WERI-Rb-1 (cell line): ENCODE results near the gene DAAM2.

Experiments
- DNase-seq: peaks from one replicate; pipeline ENCODE4 v3.0.0-alpha.2; 2020
- H3K27ac ChIP-seq: fragments of 250-450 bp; sonication (Bioruptor Pico); 2 replicates; pipeline ENCODE4 v1.5.1; 2020; ENCODE audit warnings: mild to moderate bottlenecking, moderate library complexity
- H3K27me3 ChIP-seq: fragments of 250-450 bp; sonication (Bioruptor Pico); 2 replicates; pipeline ENCODE4 v1.5.1; 2021; ENCODE audit warnings: mild to moderate bottlenecking, low read depth, moderate library complexity; ENCODE audit not compliant: insufficient read depth, severe bottlenecking
- H3K36me3 ChIP-seq: fragments of 250-450 bp; sonication (Bioruptor Pico); 2 replicates; pipeline ENCODE4 v1.5.1; 2020; ENCODE audit warnings: mild to moderate bottlenecking, moderate library complexity
- H3K4me3 ChIP-seq: 2 replicates; pipeline ENCODE4 v1.5.1; 2011; ENCODE audit warnings: low read depth, mild to moderate bottlenecking, control low read depth, low read length
- H3K9me3 ChIP-seq: fragments of 250-450 bp; sonication (Bioruptor Pico); 2 replicates; pipeline ENCODE4 v1.5.1; 2021; ENCODE audit warnings: mild to moderate bottlenecking, moderate library complexity; ENCODE audit not compliant: severe bottlenecking
- CTCF ChIP-seq: IDR thresholded peaks from 2 replicates; pipeline ENCODE4 v1.5.1; 2011; ENCODE audit warnings: low read depth, mild to moderate bottlenecking, control low read depth, inconsistent platforms, low read length

Gene DAAM2

GRCh38 chr6:39830444-39830843, 38.3 kb downstream of the DAAM2 start:
- peaks cover 3% of the 10 kb centered on the region for H3K9me3 ChIP-seq
- H3K27ac ChIP-seq, result no peak overlapping the region
- no peak for TF ChIP-seq CTCF
- H3K4me3 ChIP-seq, result no peak overlapping the region
- H3K27me3 ChIP-seq, result no peaks in the 10 kb centered on the region
- no peak for DNase-seq
- H3K36me3 ChIP-seq, result no peaks in the 10 kb centered on the region

DNA sequence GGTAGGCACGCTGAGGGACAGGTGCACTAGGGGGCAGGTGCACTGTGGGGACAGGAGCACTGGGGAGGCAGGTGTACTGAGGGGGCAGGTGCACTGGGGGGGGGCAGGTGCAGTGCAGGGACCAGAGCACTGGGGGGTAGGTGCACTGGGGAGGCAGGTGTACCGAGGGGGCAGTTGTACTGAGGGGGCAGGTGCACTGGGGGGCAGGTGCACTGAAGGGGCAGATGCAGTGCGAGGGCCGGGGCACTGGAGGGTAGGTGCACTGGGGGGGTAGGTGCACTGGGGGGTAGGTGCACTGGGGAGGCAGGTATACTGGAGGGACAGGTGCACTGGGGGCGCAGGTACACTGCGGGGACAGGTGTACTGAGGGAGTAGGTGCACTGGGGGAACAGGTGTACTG, 39.5 kb downstream of the DAAM2 start:
- Histone ChIP-seq H3K36me3 (no peaks in the 10 kb centered on the region), H3K27me3 (no peaks in the 10 kb centered on the region), H3K9me3 (peaks cover 3% of the 10 kb centered on the region), H3K27ac (no peak overlapping the region), H3K4me3 (no peak overlapping the region)
- no peak for DNase-seq
- no peak for TF ChIP-seq CTCF

GRCh38 chr6:39834278-39834677, 42.1 kb downstream of the DAAM2 start:
- DNase-seq, result no peak
- H3K9me3 ChIP-seq, result peaks cover 3% of the 10 kb centered on the region
- H3K4me3 ChIP-seq, result no peak overlapping the region
- H3K27ac ChIP-seq, result no peak overlapping the region
- H3K27me3 ChIP-seq, result no peaks in the 10 kb centered on the region
- no peak for TF ChIP-seq CTCF
- H3K36me3 ChIP-seq, result no peaks in the 10 kb centered on the region

DNA sequence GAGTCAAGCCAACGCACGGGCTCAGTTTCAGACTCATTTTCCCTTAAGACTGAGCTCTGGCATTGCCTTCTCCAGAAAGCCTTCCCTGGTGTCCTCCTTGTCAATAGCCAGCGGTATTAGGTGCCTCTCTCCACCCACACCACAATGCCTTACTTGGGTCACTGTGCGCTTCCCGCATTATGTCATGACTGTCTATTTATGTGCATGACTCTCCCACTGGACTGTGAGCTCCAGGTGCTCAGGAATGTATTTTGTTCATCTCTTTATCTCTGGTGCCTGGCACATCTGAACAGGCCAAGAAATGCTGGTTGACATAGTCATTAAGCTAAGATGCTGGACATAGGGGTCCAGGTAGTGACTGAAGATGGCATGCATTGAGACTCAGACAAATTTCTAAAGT, 42.7 kb downstream of the DAAM2 start:
- TF ChIP-seq CTCF, result no peak
- H3K27me3 ChIP-seq, result no peaks in the 10 kb centered on the region

DNA sequence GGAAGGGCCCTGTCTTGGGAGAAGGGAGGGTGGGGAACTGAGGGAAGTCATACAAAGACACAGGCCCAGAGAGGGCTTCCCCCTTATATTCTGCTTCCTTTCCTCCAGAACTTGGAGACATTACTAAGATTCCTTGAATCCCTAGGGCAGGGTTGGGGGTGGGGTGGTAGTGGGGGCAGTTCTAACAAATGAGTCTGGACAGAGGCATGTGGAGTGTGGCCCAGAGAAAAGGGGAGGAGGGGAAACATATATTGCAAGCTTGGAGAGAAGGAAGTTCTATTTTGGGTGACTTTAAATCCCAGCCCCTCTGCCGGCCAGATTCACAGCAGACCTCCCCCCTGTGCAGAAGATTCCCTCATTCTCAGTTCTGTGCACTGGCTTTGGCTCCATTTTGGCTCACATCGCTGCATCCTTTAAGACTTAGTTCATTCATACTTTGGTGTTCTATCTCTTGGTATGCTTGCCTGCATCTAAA, 43.7 kb downstream of the DAAM2 start:
- H3K36me3 ChIP-seq, result no peaks in the 10 kb centered on the region
- H3K4me3 ChIP-seq, result no peak overlapping the region
- no peaks in the 10 kb centered on the region for H3K27me3 ChIP-seq
- no peak overlapping the region for H3K27ac ChIP-seq
- TF ChIP-seq CTCF, result no peak
- no peak for DNase-seq
- H3K9me3 ChIP-seq, result no peaks in the 10 kb centered on the region

More for the DNA sequence above, 42.7 kb downstream of the DAAM2 start:
- Histone ChIP-seq H3K9me3 (peaks cover under 1% of the 10 kb centered on the region), H3K27ac (no peak overlapping the region), H3K36me3 (no peaks in the 10 kb centered on the region), H3K4me3 (no peak overlapping the region)
- DNase-seq, result no peak

DNA sequence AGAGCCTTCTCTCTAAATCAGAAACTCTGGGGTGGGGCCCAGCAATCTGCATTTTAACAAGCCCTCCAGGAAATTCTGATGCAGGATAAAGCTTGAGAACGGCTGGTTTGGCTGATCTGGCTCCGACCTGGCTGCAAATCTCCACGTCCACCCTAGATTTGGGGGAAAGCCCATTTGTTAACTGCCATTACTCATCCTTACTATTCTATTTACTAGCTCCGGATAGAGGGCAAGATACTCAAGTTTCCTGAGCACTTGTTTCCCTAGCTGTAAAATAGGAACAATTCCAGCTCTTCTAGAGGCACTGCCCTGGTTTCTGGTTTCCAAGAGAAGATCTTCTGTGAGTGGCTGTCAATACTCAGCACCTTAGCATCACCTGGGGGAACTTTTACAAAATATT, 44.4 kb downstream of the DAAM2 start:
- Histone ChIP-seq H3K9me3 (no peaks in the 10 kb centered on the region), H3K4me3 (no peak overlapping the region), H3K27ac (no peak overlapping the region), H3K36me3 (no peaks in the 10 kb centered on the region), H3K27me3 (no peaks in the 10 kb centered on the region)
- no peak for DNase-seq
- no peak for TF ChIP-seq CTCF
